ENCODE results near the gene PDE1C. TPM values are rescaled to one million over a fixed set of nuclear protein-coding genes. Genes with fewer than 3 reads are reported as not detected.

The PDE1C gene
- total and polyA plus RNA-seq, 2 experiments from 2014 or later, result 23.5 to 33.8 TPM

- in situ Hi-C loops (cut with MboI), result no loop called here
- H3K9me3 ChIP-seq (ENCODE audit: low read depth), result no peaks in the 10 kb centered on the region
- no peaks in the 10 kb centered on the region for H3K36me3 ChIP-seq (ENCODE audit: low read depth)
- peaks cover 25% of the 10 kb centered on the region for H3F3A ChIP-seq (ENCODE audit: insufficient read depth)
- DNase-seq, result peak; percentile 63
- no peaks in the 10 kb centered on the region for H3K79me2 ChIP-seq (ENCODE audit: insufficient read depth)
- H3K27me3 ChIP-seq (replicated peaks; ENCODE audit: insufficient read depth), result no peaks in the 10 kb centered on the region
- peak overlapping the region; percentile 70 for H3K9ac ChIP-seq
- H3K4me1 ChIP-seq (ENCODE audit: insufficient read depth), result peaks cover 35% of the 10 kb centered on the region
- 22 to 25% methylated on average over 4 of the region's 4 CpGs for WGBS, 2 experiments (ENCODE audit: low coverage in 1 of 2, low lambda C conversion rate in 2 of 2, missing lambda C conversion rate in 2 of 2)
- H3K9me2 ChIP-seq (ENCODE audit: insufficient read depth), result no peaks in the 10 kb centered on the region
- H2AFZ ChIP-seq, result peak overlapping the region; percentile 54; the same call in 1 of the 2 replicates
- no peaks in the 10 kb centered on the region for H4K20me1 ChIP-seq (ENCODE audit: insufficient read depth)
- H3K27ac ChIP-seq, result peak overlapping the region; percentile 92
- H3K4me2 ChIP-seq (ENCODE audit: unreplicated experiment), result peak overlapping the region; percentile 68
- H3K4me3 ChIP-seq, result peak overlapping the region; percentile 44
- TF ChIP-seq EZH2 (IDR thresholded peaks at IDR 0.05; ENCODE audit: insufficient read depth, poor library complexity, severe bottlenecking), result no peak
- no peak for TF ChIP-seq EZH2phosphoT487 (IDR thresholded peaks at IDR 0.05; ENCODE audit: insufficient read depth, low read depth)
Observed at GRCh38 chr7:32091608-32092210, 21.5 kb upstream of the PDE1C start.

DNA sequence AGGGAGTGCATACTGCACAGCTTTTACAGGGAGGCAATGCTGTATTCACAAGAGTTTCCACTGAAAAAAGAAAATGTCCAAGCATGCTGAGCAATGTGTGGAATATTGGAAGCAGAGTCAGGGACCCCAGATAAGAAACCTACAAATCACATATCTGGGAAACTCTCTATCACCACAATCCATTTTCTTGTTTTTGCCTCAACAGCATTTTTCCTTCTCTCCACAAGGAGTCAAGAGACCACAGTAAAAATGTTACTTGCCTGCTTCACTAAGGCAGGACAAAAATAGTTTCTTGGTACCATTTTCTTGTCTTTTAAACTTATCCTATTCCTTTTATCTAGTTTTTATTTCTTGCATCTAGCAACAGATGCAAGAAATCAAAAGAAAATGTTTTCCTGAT lies 19.5 kb upstream of the PDE1C start:
- H4K20me1 ChIP-seq (ENCODE audit: insufficient read depth), result no peaks in the 10 kb centered on the region
- no peak overlapping the region for H3K4me3 ChIP-seq
- no peak for DNase-seq
- TF ChIP-seq EZH2 (IDR thresholded peaks at IDR 0.05; ENCODE audit: insufficient read depth, poor library complexity, severe bottlenecking) (no peak), EZH2phosphoT487 (IDR thresholded peaks at IDR 0.05; ENCODE audit: insufficient read depth, low read depth) (no peak)
- H3K27ac ChIP-seq, result no peak overlapping the region
- peaks cover 25% of the 10 kb centered on the region for H3F3A ChIP-seq (ENCODE audit: insufficient read depth)
- no peaks in the 10 kb centered on the region for H3K79me2 ChIP-seq (ENCODE audit: insufficient read depth)
- no peak overlapping the region for H2AFZ ChIP-seq
- peaks cover 31% of the 10 kb centered on the region for H3K4me1 ChIP-seq (ENCODE audit: insufficient read depth)
- H3K9ac ChIP-seq, result no peak overlapping the region
- no peak overlapping the region for H3K4me2 ChIP-seq (ENCODE audit: unreplicated experiment)
- no peaks in the 10 kb centered on the region for H3K27me3 ChIP-seq (replicated peaks; ENCODE audit: insufficient read depth)
- H3K9me2 ChIP-seq (ENCODE audit: insufficient read depth), result no peaks in the 10 kb centered on the region
- no peaks in the 10 kb centered on the region for H3K9me3 ChIP-seq (ENCODE audit: low read depth)
- in situ Hi-C loops (cut with MboI), result no loop called here
- H3K36me3 ChIP-seq (ENCODE audit: low read depth), result no peaks in the 10 kb centered on the region

- WGBS, 2 experiments (ENCODE audit: low coverage in 1 of 2, low lambda C conversion rate in 2 of 2, missing lambda C conversion rate in 2 of 2), result 19 to 29% methylated on average over 5 of the region's 5 CpGs
- in situ Hi-C loops (cut with MboI), result no loop called here
- H3K36me3 ChIP-seq (ENCODE audit: low read depth), result no peaks in the 10 kb centered on the region
- H3K9ac ChIP-seq, result no peak overlapping the region
- H3K4me1 ChIP-seq (ENCODE audit: insufficient read depth), result peaks cover 29% of the 10 kb centered on the region
- H3K4me2 ChIP-seq (ENCODE audit: unreplicated experiment), result no peak overlapping the region
- no peak overlapping the region for H2AFZ ChIP-seq
- H4K20me1 ChIP-seq (ENCODE audit: insufficient read depth), result no peaks in the 10 kb centered on the region
- no peak overlapping the region for H3K27ac ChIP-seq
- H3K9me3 ChIP-seq (ENCODE audit: low read depth), result no peaks in the 10 kb centered on the region
- TF ChIP-seq EZH2phosphoT487 (IDR thresholded peaks at IDR 0.05; ENCODE audit: insufficient read depth, low read depth), result no peak
- no peak for TF ChIP-seq EZH2 (IDR thresholded peaks at IDR 0.05; ENCODE audit: insufficient read depth, poor library complexity, severe bottlenecking)
- H3F3A ChIP-seq (ENCODE audit: insufficient read depth), result peaks cover 22% of the 10 kb centered on the region
- no peaks in the 10 kb centered on the region for H3K79me2 ChIP-seq (ENCODE audit: insufficient read depth)
- no peaks in the 10 kb centered on the region for H3K27me3 ChIP-seq (replicated peaks; ENCODE audit: insufficient read depth)
- H3K9me2 ChIP-seq (ENCODE audit: insufficient read depth), result no peaks in the 10 kb centered on the region
- no peak for DNase-seq
- H3K4me3 ChIP-seq, result no peak overlapping the region
Observed at GRCh38 chr7:32089256-32089655, 19.0 kb upstream of the PDE1C start.

- in situ Hi-C loops (cut with MboI), result no loop called here
- Histone ChIP-seq H3K4me3 (no peak overlapping the region), H3K36me3 (ENCODE audit: low read depth) (no peaks in the 10 kb centered on the region), H3K27ac (no peak overlapping the region), H3K4me1 (ENCODE audit: insufficient read depth) (peaks cover 21% of the 10 kb centered on the region), H3K79me2 (ENCODE audit: insufficient read depth) (no peaks in the 10 kb centered on the region), H3K9me2 (ENCODE audit: insufficient read depth) (no peaks in the 10 kb centered on the region), H3F3A (ENCODE audit: insufficient read depth) (peaks cover 14% of the 10 kb centered on the region), H2AFZ (no peak overlapping the region), H3K9ac (no peak overlapping the region), H3K4me2 (ENCODE audit: unreplicated experiment) (no peak overlapping the region), H4K20me1 (ENCODE audit: insufficient read depth) (no peaks in the 10 kb centered on the region), H3K9me3 (ENCODE audit: low read depth) (no peaks in the 10 kb centered on the region), H3K27me3 (replicated peaks; ENCODE audit: insufficient read depth) (no peaks in the 10 kb centered on the region)
- whole genome bisulfite sequencing, 2 experiments (ENCODE audit: low coverage in 1 of 2, low lambda C conversion rate in 2 of 2, missing lambda C conversion rate in 2 of 2), result 41 to 42% methylated on average over 18 of the region's 18 CpGs
- TF ChIP-seq EZH2phosphoT487 (IDR thresholded peaks at IDR 0.05; ENCODE audit: insufficient read depth, low read depth), result no peak
- no peak for TF ChIP-seq EZH2 (IDR thresholded peaks at IDR 0.05; ENCODE audit: insufficient read depth, poor library complexity, severe bottlenecking)
- no peak for DNase-seq
Observed at GRCh38 chr7:32088451-32088881, 18.3 kb upstream of the PDE1C start.

DNA sequence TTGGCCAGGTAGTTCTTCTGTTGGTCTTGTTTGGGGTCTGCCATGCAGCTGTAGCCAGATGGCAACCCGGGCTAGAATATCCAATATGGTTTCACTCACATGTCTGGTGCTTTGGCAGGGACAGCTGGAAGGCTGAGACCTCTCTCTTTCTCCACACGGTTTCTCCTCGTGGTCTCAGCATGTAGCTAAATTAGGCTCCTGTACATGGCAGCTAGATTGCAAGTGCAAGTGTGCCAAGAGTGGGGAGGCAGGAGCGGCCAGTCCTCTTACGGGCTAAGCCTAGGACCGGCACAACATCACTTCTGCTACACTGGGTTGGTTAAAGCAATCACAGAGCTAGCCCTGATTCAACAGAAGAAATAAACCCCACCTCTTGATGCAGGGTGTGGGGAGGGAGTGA lies 9.3 kb upstream of the PDE1C start:
- no peak overlapping the region for H3K4me2 ChIP-seq (ENCODE audit: unreplicated experiment)
- H3K9me2 ChIP-seq (ENCODE audit: insufficient read depth), result no peaks in the 10 kb centered on the region
- no peaks in the 10 kb centered on the region for H3K9me3 ChIP-seq (ENCODE audit: low read depth)
- H3K9ac ChIP-seq, result no peak overlapping the region
- no peak for TF ChIP-seq EZH2 (IDR thresholded peaks at IDR 0.05; ENCODE audit: insufficient read depth, poor library complexity, severe bottlenecking)
- TF ChIP-seq EZH2phosphoT487 (IDR thresholded peaks at IDR 0.05; ENCODE audit: insufficient read depth, low read depth), result no peak
- 20 to 24% methylated on average over 6 of the region's 6 CpGs for WGBS, 2 experiments (ENCODE audit: low coverage in 1 of 2, low lambda C conversion rate in 2 of 2, missing lambda C conversion rate in 2 of 2)
- H3K4me3 ChIP-seq, result no peak overlapping the region
- H3K27ac ChIP-seq, result no peak overlapping the region
- no peaks in the 10 kb centered on the region for H3F3A ChIP-seq (ENCODE audit: insufficient read depth)
- H3K36me3 ChIP-seq (ENCODE audit: low read depth), result no peaks in the 10 kb centered on the region
- H3K27me3 ChIP-seq (replicated peaks; ENCODE audit: insufficient read depth), result no peaks in the 10 kb centered on the region
- DNase-seq, result no peak
- H3K79me2 ChIP-seq (ENCODE audit: insufficient read depth), result no peaks in the 10 kb centered on the region
- in situ Hi-C loops (cut with MboI), result no loop called here
- peaks cover 14% of the 10 kb centered on the region for H3K4me1 ChIP-seq (ENCODE audit: insufficient read depth)
- H2AFZ ChIP-seq, result no peak overlapping the region
- no peaks in the 10 kb centered on the region for H4K20me1 ChIP-seq (ENCODE audit: insufficient read depth)

Data from GM23248 (cell line).